GM21423 (cell line): ENCODE data around the gene CNTFR.

Experiments
- ATAC-seq: cut with Tn5 transposase; IDR thresholded peaks from one replicate; pipeline ENCODE4 v1.9.1; 2021; ENCODE audit warnings: mild to moderate bottlenecking, moderate library complexity; ENCODE audit not compliant: unreplicated experiment

The CNTFR gene

DNA sequence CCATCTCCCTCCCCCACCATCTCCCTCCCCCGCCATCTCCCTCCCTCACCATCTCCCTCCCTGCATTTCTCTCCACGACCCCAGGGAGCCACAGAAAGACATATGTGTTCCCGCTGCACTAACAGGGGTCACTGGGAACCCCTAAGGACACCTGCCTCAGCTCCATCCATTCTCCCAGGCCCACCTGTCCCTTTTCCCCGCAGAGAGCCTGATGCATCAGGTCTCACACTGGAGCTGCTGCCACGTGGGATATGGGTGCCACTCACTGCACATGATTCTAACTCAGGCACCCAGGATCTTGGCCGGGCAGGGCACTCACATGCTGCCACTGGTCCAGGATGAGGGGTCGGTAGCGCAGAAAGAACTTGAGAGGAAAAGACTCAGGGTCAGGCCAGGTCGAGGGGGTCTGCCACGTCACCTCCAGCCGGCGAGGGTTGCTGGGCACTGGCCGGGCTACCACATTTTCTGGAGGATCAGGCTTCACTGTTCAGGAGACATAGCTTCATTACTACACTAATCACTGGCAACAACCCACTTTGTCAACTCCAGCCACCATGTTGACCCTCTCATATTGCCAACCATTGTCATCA lies 33.5 kb downstream of the CNTFR start:
- no peak for ATAC-seq

DNA sequence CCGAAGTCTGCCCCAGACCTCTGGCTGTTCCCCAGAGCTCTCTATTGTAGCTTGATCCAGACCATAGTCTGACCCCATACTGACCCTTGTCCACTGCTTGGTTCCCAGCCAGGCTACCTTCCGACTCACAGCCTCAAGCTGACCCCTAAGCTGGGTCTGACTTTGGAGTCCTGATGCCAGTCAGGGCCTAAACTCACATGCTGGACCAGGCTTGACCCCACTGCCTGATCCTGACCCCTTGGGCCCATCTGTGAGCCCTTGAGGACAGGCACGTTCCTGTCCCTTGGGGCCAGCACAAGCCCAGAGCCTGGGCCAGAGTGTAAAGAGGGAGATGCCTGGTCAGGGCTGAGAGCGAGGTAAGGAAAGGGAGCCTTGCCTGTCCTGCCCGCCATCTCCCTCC lies 34.0 kb downstream of the CNTFR start:
- ATAC-seq: no peak

DNA sequence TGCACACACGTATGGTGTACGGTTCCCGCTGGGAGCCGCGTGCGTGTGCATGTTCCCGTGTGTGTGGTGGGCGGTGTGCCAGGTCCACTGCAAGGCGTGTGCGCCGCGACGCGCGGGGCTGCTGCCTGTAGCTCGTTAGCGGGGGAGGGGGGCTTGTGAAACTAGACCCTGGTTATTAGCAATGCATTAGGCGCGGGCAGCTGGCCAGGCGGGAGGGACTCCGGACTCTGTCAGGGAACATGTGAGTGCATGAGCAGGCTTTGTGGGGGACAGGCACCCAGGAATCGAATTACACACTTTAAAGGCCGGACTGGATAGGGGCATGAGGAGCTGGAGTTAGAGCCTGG lies 34.5 kb downstream of the CNTFR start:
- ATAC-seq: no peak

DNA sequence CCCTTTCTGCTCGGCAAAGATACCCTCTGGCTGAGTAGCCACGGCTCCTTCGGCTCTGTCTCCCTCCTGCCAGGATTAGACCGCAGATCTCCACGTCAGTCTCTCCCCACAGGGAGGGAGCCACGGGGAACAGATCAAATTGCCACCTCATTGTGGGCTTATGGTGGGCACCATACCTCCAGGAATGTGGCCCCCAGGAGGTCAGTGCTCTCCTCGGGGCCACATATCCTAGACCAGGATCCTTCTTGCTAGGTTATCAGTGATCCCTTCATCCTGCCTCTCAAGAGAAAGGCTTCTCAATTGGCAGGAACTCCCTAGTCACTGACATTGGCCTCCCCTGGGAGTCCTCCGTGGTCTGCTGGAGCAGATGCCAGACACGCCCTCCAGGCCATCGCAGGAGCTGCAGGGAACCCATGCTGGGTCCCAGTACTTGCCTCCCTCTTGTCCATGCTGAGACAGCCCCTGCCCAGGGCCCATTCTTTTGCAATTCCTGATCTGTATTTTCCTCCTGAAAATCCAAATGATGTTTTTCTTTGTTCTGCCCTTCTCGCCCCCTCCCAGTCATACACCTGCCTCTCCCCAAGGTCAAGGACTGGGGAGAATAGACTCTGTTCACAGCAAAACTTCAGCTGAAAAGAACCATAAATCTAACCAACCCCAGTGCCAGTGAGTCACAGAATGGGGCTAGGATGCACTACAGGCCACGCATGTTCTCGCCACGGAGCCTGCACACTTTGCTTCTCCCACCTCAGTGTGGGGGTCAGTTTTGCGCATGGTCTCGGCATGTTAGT lies 35.1 kb downstream of the CNTFR start:
- ATAC-seq: no peak

DNA sequence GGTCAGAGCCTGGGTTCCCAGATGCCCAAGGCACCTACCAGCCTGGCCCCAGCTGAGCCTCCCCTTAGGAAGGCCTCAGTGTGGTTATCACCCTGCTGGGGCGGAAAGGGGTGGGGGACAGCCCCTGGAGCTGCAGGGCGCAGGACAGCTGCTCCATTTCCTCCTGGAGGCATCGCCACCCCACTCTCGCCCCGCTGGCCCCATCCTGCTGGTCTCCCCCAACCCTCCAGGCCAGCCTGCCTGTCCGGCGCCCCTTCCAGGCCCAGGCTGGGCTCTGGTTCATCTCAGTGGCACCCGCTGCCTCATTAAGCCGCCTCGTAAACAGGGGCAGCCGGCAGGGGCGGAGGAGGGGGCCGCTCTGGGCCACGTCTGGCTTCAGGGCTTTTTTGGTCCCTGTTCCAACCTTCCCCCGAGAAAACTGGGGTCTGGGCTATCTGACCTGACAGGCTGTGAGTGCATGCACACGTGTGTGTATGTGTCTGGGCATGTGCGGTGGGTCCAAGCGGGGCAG lies 36.0 kb downstream of the CNTFR start:
- ATAC-seq: no peak

DNA sequence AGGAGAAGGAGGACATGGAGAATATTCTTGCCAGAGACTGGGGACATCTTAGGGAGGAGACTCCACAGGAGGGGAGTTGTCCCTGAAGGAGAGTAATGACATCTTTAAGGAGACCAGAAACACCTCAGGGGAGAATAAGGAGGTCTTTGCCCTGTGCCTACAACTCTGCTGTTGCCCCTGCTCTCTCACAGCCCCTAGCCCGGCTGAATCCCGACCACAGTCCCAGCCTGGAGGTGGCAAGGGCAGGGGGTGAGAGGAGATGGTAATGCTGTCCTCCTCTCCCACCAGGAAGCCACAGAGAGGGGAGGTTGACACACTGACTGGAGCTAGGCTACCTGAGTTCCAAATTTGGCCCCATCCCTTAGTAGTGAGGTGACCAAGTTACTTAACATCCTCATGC lies 36.5 kb downstream of the CNTFR start:
- no peak for ATAC-seq

DNA sequence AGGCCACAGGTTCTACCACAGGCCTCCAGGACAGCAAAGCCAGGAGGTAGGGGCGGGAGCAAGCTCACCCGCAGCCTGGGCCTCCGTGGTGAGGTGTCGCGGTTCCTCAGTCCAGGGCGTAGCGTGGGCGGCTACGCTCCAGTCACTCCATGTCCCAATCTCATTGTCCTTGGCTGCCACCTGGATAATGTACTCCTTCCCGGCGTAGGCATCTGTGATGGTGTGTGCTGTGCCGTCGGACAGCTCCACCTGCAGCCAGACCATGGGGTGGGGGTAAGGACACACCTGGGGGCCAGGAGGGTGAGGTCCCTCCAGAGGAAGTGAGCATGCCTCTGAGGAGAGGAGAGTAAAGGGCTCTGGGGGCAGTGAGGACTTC lies 36.9 kb downstream of the CNTFR start:
- ATAC-seq: no peak

DNA sequence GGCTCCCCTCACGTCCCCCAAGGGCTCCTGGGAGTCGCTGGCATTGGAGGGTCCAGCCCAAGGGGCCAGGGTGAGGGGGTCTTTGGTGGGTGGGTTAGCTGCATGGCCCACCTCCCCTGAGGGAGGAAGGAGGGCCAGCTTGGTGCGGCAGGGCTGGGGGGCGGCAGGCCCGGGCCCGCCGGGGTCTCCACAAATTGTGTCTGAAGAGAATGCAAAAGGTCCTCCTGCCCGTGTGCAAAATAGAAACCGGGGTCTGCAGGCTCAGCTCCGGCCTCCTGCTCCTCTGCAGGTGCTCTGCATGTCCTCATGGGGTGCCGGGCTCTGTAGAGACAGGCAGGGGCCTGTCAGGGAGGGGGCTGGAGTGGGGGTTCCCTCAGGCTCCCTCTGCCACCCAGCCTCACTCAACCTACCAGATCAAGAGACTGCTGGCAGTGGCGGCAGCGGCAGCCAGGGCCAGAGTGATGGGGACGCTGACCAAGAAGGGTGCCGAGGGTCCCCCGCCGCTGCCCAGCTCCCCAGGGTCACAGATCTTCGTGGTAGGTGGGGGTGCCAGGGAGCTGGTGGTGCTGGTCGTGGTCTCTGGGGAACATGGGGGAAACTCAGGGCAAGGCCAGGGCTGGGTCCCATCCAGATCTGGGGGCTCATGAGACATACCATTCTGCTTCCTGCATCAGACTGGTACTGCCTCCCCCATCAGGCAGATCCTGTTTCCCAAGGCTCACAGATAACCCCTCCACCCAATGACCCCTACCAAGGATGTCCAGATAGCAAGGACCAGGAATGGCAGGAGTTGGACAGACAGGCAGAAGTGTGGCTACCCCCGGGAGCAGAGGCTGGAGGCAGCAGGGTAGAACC lies 37.5 kb downstream of the CNTFR start:
- ATAC-seq: no peak

DNA sequence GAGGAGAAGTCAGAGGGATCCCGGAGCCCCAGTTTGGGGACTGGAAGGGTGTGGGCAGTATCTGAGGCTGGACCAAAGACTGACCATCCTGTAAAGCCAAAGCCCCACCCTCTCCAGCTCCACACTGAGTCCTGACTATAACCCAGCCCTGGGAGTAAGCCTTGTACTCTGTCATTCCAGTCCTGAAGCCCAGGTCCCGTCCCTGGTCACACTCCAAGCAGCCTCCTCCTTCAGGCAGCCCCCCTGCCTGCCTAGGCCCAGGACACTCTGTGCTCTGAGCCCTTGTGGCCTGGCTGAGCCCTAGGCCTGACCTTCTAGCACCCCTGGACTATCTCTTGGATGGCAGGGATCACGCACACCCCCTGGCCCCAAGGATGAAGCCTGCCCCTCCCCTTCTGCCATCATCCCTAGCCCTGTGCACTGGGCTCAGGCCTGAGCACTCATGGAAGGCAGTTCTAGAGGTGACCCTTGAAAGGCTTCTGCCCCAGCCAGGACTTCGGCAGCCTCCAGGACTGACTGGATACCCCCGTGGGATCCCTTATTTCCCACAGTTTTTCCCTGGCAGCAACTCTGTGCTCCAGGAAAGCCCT lies 38.7 kb downstream of the CNTFR start:
- no peak for ATAC-seq

DNA sequence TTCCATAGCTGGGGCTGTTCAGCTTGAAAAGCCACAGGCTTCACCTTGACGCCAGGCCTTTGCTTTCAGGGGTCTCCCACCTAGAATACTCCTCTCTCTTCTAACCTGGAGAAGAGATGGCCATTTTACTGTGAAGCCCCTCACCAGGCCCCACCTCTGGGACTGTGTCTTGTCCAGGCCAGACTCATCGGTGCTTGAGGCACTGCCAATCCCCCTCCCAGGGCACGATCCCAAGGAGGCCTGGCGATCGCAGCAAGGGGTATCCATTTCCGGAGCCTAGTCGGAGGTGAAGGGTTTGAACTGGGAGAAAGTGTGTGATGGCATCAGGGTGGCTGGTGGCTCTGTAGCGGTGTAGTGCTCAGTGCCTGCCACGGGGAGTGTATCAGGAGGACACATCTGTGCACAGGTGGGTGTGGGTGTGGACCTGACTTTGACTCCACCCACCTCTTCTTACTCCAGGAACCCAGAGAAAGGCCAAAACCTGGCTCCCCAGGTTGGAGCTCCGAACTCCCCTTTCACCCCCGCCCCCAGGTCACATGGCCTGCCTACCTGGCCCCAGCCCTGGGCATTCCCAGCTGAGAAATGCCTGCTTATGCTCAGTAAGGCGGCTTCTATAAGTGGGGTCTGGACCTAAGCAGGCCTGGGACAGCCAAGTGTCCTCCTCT lies 39.4 kb downstream of the CNTFR start:
- ATAC-seq: no peak

DNA sequence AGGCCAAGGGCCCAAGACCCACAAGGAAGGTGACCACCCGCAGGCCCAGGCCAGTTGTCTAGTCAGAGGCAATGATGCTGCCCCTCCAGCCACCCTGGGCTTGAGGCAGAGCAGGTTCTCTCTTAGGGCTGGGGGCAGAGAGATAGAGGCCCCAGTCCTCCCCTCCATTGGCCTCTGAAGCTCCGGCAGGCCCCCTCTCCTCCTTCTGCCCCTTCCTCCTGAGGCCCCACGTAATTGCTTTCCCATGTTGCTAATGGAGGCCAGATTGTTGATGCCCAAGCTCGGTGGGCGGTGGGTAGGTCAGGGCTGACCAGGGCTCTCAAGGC lies 40.2 kb downstream of the CNTFR start:
- no peak for ATAC-seq

DNA sequence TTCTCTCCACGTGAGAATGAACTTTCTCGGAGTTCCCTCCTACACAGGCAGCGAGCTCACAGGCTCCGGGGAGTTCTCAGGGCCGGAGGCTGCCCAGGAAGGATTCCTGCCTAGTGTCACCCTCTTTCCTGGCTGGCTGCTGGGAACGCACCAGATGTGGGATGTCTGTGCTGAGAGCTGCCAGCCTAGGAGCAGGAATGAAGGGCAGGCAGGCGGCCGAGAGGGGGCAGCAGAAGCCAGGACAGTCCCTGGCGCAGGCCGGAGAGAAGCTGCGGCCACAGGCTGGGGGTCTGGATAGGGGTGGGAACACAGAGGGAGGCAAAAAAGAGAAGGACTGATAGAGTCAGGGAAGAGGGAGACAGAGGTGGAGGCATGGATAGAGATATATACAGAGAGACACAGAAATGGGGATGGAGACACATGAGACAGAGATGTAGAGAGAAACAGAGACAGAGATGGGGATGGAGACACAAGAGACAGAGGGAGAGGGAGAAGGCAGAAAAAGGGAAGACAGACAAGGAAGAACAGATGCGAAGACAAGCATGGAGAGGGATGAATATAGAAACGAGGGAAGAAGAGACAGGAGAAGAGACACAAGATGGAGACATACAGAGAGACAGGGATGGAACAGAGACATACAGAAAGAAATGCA lies 41.4 kb downstream of the CNTFR start:
- ATAC-seq: no peak

DNA sequence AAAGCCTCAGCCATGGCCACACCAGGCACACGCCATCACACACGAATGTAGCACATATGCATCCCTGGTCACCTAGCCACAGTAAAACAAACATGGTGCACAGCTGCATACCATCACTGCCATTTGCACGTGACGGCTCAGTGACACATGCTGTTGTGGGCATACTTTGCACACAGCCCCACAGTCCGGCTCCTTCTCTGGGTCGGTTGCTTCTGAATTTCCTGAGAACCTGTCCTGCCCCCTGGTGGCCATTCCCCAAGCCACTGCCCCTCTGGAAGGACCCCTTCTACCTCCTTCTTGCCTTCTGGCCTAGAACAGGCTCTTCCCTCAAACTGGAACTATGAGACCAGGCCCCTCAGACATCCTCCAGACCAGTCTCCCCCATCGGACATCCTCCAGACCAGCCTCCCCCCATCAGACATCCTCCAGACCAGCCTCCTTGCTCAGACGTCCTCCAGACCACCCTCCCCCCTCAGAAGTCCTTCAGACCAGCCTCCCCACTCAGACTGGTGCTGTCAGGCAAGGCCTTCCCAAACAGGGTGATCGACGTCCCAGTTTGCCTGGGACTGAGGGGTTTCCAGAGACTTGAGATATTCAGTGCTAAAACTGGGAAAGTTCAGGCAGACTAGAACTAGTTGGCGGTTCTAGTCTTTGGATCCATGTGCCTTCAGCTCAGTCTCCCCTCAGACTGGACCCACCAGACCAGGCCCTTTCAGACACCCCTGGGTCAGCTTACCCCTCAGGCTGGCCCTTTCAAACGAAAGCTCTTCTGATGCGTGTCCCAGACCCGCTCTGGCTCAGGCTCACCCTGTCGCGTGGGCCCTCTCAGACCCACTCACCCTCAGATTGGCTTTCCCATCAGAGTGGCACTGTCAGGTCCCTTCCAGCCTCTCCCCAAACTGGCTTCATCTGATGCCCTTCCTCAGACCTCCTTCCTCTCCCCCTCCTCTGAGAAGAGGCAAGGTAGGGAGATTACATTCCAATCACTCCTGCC lies 42.4 kb downstream of the CNTFR start:
- ATAC-seq: no peak

DNA sequence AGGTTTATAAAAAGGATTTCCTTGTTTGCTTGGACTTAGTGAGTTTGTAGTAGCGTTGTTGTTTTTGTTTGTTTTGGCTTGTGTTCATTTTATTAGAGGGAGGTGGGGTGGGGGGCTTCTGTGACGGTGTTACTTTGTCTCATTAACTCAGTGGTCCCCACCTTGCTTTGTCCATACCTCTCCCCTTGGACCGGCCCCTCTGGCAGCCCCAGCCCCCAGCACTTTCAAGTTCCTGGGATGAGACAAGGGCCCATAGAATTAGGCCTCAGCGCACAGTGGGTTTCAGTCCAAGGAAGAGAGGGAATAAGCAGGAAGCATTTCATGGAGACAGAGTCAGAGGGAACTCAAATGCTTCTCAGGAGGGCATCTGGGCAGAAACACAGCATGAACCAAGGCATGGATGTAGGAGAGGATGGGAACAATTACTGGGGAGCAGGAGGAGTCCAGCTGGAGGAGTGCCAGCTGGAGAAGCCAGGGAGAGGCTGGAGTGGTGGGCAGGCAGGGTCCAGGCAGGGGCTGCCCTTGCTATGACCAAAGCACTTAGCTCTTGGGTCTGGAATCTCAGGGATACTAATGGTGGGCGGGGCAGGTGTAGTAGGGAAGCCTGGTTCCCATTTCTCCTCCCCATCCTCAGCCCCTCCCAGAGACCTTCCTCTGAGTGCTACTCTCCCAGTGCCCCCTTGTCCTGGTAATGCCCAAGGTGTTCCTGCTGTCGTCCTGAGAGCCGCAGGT lies 43.3 kb downstream of the CNTFR start:
- ATAC-seq: no peak

DNA sequence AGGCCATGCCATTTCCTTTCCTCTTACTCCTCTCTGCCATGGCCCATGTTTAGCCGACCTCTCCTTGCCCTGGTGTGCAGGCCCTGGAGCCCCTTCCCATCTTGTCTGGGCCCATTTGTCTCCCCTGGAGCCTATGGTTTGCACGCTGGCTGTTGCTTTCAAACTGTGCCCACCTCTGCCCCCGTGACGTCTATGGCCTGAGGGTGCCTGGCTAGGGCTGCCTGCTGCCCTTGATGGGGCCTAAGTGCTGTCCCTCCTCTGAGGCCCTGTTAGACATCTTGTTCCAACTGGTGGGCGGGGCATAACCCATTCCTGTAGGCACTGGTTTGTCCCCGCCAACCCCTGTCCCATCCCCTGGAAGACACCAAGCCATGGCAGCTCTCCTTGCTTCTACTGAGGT lies 44.0 kb downstream of the CNTFR start:
- ATAC-seq: no peak

DNA sequence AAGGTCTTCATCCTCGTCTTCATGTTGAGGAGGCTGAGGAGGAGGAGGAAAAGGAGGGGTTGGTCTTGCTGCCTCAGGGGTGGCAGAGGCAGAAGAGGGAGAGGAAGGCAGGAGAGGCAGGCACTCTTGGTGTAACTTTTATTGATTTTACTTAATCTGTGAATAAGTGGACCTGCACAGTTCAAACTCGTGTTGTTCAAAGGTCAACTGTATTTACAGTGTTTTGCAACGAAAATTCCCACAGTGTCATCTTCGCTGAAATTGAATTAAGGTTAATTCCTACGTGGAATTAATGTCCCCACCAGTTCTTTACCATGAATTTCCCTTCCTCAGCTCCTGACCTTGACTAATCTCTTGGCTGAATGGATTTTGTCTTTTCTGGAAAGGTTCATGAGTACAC lies 45.5 kb downstream of the CNTFR start:
- ATAC-seq: no peak

DNA sequence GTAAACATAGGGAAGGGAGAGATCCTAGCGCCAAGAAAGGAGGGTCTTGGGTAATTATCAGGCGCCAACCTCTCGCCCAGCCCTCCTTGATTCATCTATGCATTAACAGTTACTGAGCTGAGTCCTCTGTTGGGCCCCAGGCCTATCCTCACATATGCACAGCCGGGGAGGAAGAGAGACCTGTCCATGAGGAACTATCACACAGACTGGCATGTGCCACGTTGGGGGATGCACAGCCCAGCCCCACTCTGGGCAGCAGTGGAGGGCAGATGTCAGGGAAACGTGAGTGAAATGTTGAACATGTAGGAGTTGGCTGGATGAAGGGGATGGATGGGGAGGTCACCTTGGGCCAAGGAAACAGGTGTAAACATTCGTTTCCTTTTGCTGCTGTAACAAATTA lies 48.0 kb downstream of the CNTFR start:
- ATAC-seq: no peak

DNA sequence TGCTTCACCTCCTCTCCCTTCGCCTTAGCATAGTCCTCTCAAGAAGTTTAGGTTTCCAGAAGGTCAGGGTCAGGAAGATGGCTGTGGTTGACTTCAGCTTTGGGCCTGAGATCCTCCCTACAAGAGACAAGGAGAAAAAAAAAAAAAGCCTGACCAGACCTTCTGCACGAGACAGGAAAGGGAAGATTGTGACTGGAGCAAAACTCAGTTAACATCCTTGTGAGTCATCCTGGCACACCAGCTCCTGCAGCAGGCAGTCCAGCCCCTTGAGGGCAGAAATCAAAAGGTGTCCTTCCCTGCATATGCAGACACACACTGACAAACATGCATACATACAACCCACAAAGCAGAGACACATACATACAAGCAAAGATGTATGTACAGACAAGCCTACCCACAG lies 48.7 kb downstream of the CNTFR start:
- ATAC-seq: no peak

DNA sequence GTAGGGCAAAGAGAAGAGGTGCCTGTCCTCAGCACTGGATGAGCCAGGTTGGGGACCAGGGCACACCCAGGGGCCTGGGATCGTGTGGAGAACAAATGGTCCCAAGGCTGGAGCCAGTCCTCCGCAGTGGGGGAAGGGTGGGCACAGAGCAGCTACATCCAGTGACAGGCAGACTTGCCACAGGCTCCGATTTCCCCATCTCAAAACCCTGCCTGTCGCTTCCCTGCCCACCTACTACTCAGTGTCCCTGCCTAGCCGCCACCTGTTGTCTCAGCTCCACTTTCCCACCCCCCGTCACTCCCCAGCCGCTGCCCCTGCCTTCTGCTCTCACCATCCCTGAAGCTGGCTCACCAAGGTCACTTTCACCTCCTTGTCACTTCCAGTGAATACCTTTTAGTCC lies 52.8 kb downstream of the CNTFR start:
- ATAC-seq: no peak
